Endodermal cell (in vitro differentiated cells): ENCODE results near the gene RNF215. TPM values are rescaled to one million over a fixed set of nuclear protein-coding genes. Genes with fewer than 3 reads are reported as not detected.

Experiments used
- DNase-seq: peaks from one replicate; pipeline ENCODE4 v3.0.0-alpha.2; 2017
- H3K27ac ChIP-seq: 2 replicates; pipeline ENCODE4 v1.5.1; 2013; ENCODE audit warnings: mild to moderate bottlenecking, low read depth, low read length, moderate library complexity
- H3K27me3 ChIP-seq: 2 replicates; pipeline ENCODE4 v1.6.1; 2013; ENCODE audit warnings: mild to moderate bottlenecking, low read length, moderate library complexity; ENCODE audit not compliant: insufficient read depth, control insufficient read depth, poor library complexity, severe bottlenecking
- H3K36me3 ChIP-seq: 2 replicates; pipeline ENCODE4 v1.7.0; 2013; ENCODE audit warnings: mild to moderate bottlenecking, low read length, moderate library complexity; ENCODE audit not compliant: control insufficient read depth, insufficient read depth
- H3K4me1 ChIP-seq: one replicate; pipeline ENCODE4 v1.7.0; 2013; ENCODE audit warnings: low read length; ENCODE audit not compliant: control insufficient read depth, insufficient read depth
- H3K4me3 ChIP-seq: 2 replicates; pipeline ENCODE4 v1.5.1; 2013; ENCODE audit warnings: mild to moderate bottlenecking, low read length, moderate library complexity
- H3K9ac ChIP-seq: 2 replicates; pipeline ENCODE4 v1.6.1; 2013; ENCODE audit warnings: mild to moderate bottlenecking, low read length, moderate library complexity; ENCODE audit not compliant: poor library complexity, severe bottlenecking; ENCODE audit errors: extremely low read depth
- H3K9me3 ChIP-seq: 2 replicates; pipeline ENCODE4 v1.6.1; 2013; ENCODE audit warnings: mild to moderate bottlenecking, low read length, moderate library complexity; ENCODE audit not compliant: control insufficient read depth
- H3K27ac Mint-ChIP-seq: 2 replicates; pipeline ENCODE4 v1.8.0; 2020; ENCODE audit warnings: mixed read lengths
- H3K27me3 Mint-ChIP-seq: 2 replicates; pipeline ENCODE4 v1.8.0; 2021; ENCODE audit warnings: mild to moderate bottlenecking, mixed read lengths; ENCODE audit not compliant: insufficient read depth
- H3K36me3 Mint-ChIP-seq: 2 replicates; pipeline ENCODE4 v1.8.0; 2020; ENCODE audit warnings: low read depth, mixed read lengths
- H3K4me1 Mint-ChIP-seq: 2 replicates; pipeline ENCODE4 v1.8.0; 2020; ENCODE audit warnings: mixed read lengths
- H3K4me3 Mint-ChIP-seq: 2 replicates; pipeline ENCODE4 v1.8.0; 2020; ENCODE audit warnings: mild to moderate bottlenecking, moderate library complexity, mixed read lengths
- H3K9me3 Mint-ChIP-seq: 2 replicates; pipeline ENCODE4 v1.8.0; 2020; ENCODE audit warnings: mild to moderate bottlenecking, mixed read lengths
- CTCF ChIP-seq: fragments of 200-600 bp; sonication (generic); conservative IDR thresholded peaks from 2 replicates; pipeline ENCODE4 v1.5.0; 2021; ENCODE audit warnings: antibody characterized with exemption, mild to moderate bottlenecking
- WGBS, 2 experiments: methylation state at CpG; one replicate each; pipeline versions ENCODE4 v1.1.5 to v1.1.7; 2013; ENCODE audit warnings: missing lambda C conversion rate in 2 of 2, mixed read lengths in 1 of 2; ENCODE audit not compliant: insufficient coverage in 1 of 2, insufficient read length in 1 of 2; 5-methylcytosine and 5-hydroxymethylcytosine counted together
- total RNA-seq, 2 donors: library from RNA; stranded (reverse); fragmentation: NEBNext Ultra II Directional in 1 of 2; extraction: Animal tissue kit (Norgen Biotek cat#: 25700) in 1 of 2; gene quantifications; 2 replicates in 1 of 2; 3 replicates in 1 of 2; pipeline ENCODE4 v1.2.1, GENCODE V29; 2021

RNF215 gene
- total RNA-seq, 2 donors from 2014 or later = 44.0 to 46.7 TPM

GRCh38 chr22:30381264-30381663 lies 5.9 kb downstream of the RNF215 start:
- H3K27me3 ChIP-seq = no peaks in the 10 kb centered on the region
- H3K4me3 Mint-ChIP-seq = no peak overlapping the region
- no peak overlapping the region for H3K27ac Mint-ChIP-seq
- H3K36me3 Mint-ChIP-seq = peaks cover 31% of the 10 kb centered on the region
- no peak overlapping the region for H3K4me3 ChIP-seq
- H3K27me3 Mint-ChIP-seq = no peaks in the 10 kb centered on the region
- no peak for DNase-seq
- H3K4me1 ChIP-seq = no peaks in the 10 kb centered on the region
- no peak overlapping the region for H3K27ac ChIP-seq
- no peak overlapping the region for H3K9ac ChIP-seq
- 89 to 93% methylated on average over 12 of the region's 12 CpGs for WGBS, 2 experiments
- peaks cover 5% of the 10 kb centered on the region for H3K36me3 ChIP-seq
- no peak for TF ChIP-seq CTCF
- H3K4me1 Mint-ChIP-seq = peaks cover 2% of the 10 kb centered on the region
- H3K9me3 ChIP-seq = no peaks in the 10 kb centered on the region
- H3K9me3 Mint-ChIP-seq = no peaks in the 10 kb centered on the region

- TF ChIP-seq CTCF = no peak
- Mint-ChIP-seq H3K4me3 (no peak overlapping the region), H3K27ac (no peak overlapping the region), H3K36me3 (peaks cover 36% of the 10 kb centered on the region), H3K9me3 (no peaks in the 10 kb centered on the region), H3K4me1 (no peaks in the 10 kb centered on the region), H3K27me3 (no peaks in the 10 kb centered on the region)
- H3K27ac ChIP-seq = no peak overlapping the region
- no peak for DNase-seq
- H3K27me3 ChIP-seq = no peaks in the 10 kb centered on the region
- H3K36me3 ChIP-seq = peaks cover 5% of the 10 kb centered on the region
- WGBS, 2 experiments = 92 to 97% methylated on average over 13 to 20 of the region's 20 CpGs
- H3K4me1 ChIP-seq = no peaks in the 10 kb centered on the region
- H3K4me3 ChIP-seq = no peak overlapping the region
- H3K9ac ChIP-seq = no peak overlapping the region
- H3K9me3 ChIP-seq = no peaks in the 10 kb centered on the region
Observed at GRCh38 chr22:30380011-30380410, 7.2 kb downstream of the RNF215 start.

- TF ChIP-seq CTCF = no peak
- Histone ChIP-seq H3K27ac (no peak overlapping the region), H3K9ac (no peak overlapping the region), H3K4me1 (no peaks in the 10 kb centered on the region), H3K4me3 (no peak overlapping the region), H3K27me3 (no peaks in the 10 kb centered on the region), H3K9me3 (no peaks in the 10 kb centered on the region), H3K36me3 (no peaks in the 10 kb centered on the region)
- Mint-ChIP-seq H3K9me3 (no peaks in the 10 kb centered on the region), H3K27ac (peak overlapping the region; percentile 35), H3K4me1 (no peaks in the 10 kb centered on the region), H3K4me3 (no peak overlapping the region), H3K36me3 (peaks cover 17% of the 10 kb centered on the region), H3K27me3 (no peaks in the 10 kb centered on the region)
- WGBS, 2 experiments = 93% methylated on average over 13 of the region's 13 CpGs
- DNase-seq = no peak
Observed at GRCh38 chr22:30375312-30375849, 11.8 kb downstream of the RNF215 start.
